Mammary epithelial cell (primary cell): ENCODE measurements around the gene ABCA5.

Experiments
- EZH2 ChIP-seq: IDR thresholded peaks from 2 replicates; pipeline ENCODE4 v1.6.1; 2012; ENCODE audit warnings: low read length, inconsistent platforms, borderline replicate concordance
- TF ChIP-seq, protein P1 (sequence below), 2 donors: IDR thresholded peaks in 1 of 2; conservative IDR thresholded peaks in 1 of 2; 2 replicates each; pipeline ENCODE4 v1.5.1; 2011 to 2012; ENCODE audit warnings: inconsistent platforms in 2 of 2, low read length in 2 of 2, mild to moderate bottlenecking in 2 of 2, control low read depth in 1 of 2, low read depth in 1 of 2; ENCODE audit not compliant: insufficient read depth in 1 of 2; ENCODE audit errors: extremely low read depth in 1 of 2

- TF ChIP-seq, protein P1, sequence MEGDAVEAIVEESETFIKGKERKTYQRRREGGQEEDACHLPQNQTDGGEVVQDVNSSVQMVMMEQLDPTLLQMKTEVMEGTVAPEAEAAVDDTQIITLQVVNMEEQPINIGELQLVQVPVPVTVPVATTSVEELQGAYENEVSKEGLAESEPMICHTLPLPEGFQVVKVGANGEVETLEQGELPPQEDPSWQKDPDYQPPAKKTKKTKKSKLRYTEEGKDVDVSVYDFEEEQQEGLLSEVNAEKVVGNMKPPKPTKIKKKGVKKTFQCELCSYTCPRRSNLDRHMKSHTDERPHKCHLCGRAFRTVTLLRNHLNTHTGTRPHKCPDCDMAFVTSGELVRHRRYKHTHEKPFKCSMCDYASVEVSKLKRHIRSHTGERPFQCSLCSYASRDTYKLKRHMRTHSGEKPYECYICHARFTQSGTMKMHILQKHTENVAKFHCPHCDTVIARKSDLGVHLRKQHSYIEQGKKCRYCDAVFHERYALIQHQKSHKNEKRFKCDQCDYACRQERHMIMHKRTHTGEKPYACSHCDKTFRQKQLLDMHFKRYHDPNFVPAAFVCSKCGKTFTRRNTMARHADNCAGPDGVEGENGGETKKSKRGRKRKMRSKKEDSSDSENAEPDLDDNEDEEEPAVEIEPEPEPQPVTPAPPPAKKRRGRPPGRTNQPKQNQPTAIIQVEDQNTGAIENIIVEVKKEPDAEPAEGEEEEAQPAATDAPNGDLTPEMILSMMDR (conservative IDR thresholded peaks at IDR 0.05 in 1 of 2, IDR thresholded peaks at IDR 0.05 in 1 of 2; ENCODE audit: extremely low read depth in 1 of 2, insufficient read depth in 1 of 2, low read depth in 1 of 2, low read length in 2 of 2), result no peak
- no peak for TF ChIP-seq EZH2
Observed at GRCh38 chr17:69375229-69375628, 48.3 kb upstream of the ABCA5 start.
